Kidney (tissue), 14 donors: Measurements from ENCODE around the gene SPCS1. TPM values are rescaled to one million over a fixed set of nuclear protein-coding genes. Genes with fewer than 3 reads are reported as not detected.

Source experiments
- DNase-seq, 5 donors: peaks; one replicate each; pipeline ENCODE4 v3.0.0-alpha.2; 2013 to 2020
- FAIRE-seq: peaks from 2 replicates; lab custom pipeline; 2012; peaks lifted over from hg19 to GRCh38; lab: Jason Lieb, UNC
- H3K27ac ChIP-seq, 2 donors: one replicate each; pipeline ENCODE4 v1.7.0; 2013; ENCODE audit warnings: low read depth in 2 of 2, low read length in 2 of 2, inconsistent platforms in 1 of 2
- H3K27me3 ChIP-seq: one replicate; pipeline ENCODE4 v1.7.1; 2013; ENCODE audit warnings: low read length, inconsistent platforms; ENCODE audit not compliant: control insufficient read depth, insufficient read depth
- H3K36me3 ChIP-seq, 3 donors: one replicate each; pipeline versions ENCODE4 v1.7.0 to v1.7.1; 2013; ENCODE audit warnings: low read length in 3 of 3, control low read depth in 1 of 3, inconsistent platforms in 1 of 3; ENCODE audit not compliant: insufficient read depth in 3 of 3, control insufficient read depth in 2 of 3
- H3K4me1 ChIP-seq, 3 donors: one replicate each; pipeline versions ENCODE4 v1.7.0 to v1.7.1; 2013; ENCODE audit warnings: low read length in 3 of 3, inconsistent platforms in 1 of 3, low read depth in 1 of 3; ENCODE audit not compliant: control insufficient read depth in 2 of 3, insufficient read depth in 2 of 3
- H3K4me3 ChIP-seq, 3 donors: one replicate each; pipeline versions ENCODE4 v1.7.0 to v1.8.1; 2013; ENCODE audit warnings: low read length in 3 of 3, control low read depth in 1 of 3, inconsistent platforms in 1 of 3
- H3K9ac ChIP-seq, 3 donors: one replicate each; pipeline versions ENCODE4 v1.7.0 to v1.7.1; 2013; ENCODE audit warnings: low read length in 3 of 3, control low read depth in 1 of 3, inconsistent platforms in 1 of 3
- H3K9me3 ChIP-seq, 3 donors: one replicate each; pipeline versions ENCODE4 v1.7.0 to v1.7.1; 2013; ENCODE audit warnings: low read length in 3 of 3, control low read depth in 1 of 3, inconsistent platforms in 1 of 3; ENCODE audit not compliant: control insufficient read depth in 2 of 3, insufficient read depth in 1 of 3
- CTCF ChIP-seq: IDR thresholded peaks from 3 replicates; pipeline ENCODE4 v1.5.1; 2012; ENCODE audit warnings: mild to moderate bottlenecking, moderate library complexity, borderline replicate concordance; ENCODE audit not compliant: insufficient read depth; ENCODE audit errors: extremely low read depth
- intact Hi-C: fragments of 100-400 bp; cut with DNase I; formaldehyde crosslinking; loops from one replicate; pipeline ENCODE4 v1.11.1; 2022
- polyA plus RNA-seq: library from polyadenylated mRNA; stranded (reverse); fragments of 350-450 nt; fragmentation: Illumina TruSeq; extraction: RNeasy Lipid Tissue Mini Kit (QIAGEN cat#74804); gene quantifications from one replicate; pipeline ENCODE4 v1.2.3, GENCODE V29; 2014; ENCODE audit warnings: low read depth, low replicate concordance; ENCODE audit not compliant: insufficient read depth
- total RNA-seq: library from RNA; stranded (reverse); fragmentation: NEBNext Ultra II Directional; extraction: Animal tissue kit (Norgen Biotek cat#: 25700); gene quantifications from one replicate; pipeline ENCODE4 v1.2.1, GENCODE V29; 2021
- donor health status: control.
- donor health status: control.
- donor health status: control.
- donor health status: control.
- donor health status: control.
- donor health status: DM: yes; HTN: yes; CAD: no.
- donor health status: Normal renal cell carcinoma (clear cell type).

SPCS1 gene
- total and polyA plus RNA-seq, 2 donors from 2014 or later, result 124 to 265 TPM

GRCh38 chr3:52678265-52679198, 27.4 kb upstream of the SPCS1 start:
- Histone ChIP-seq H3K4me3 (no peak overlapping the region), H3K27me3 (no peaks in the 10 kb centered on the region), H3K9ac (no peak overlapping the region), H3K4me1 (peaks cover 0 to 9% (median 6%) of the 10 kb centered on the region in 3 donors), H3K27ac (no peak overlapping the region), H3K36me3 (peaks cover 8 to 46% (median 18%) of the 10 kb centered on the region in 3 donors), H3K9me3 (no peaks in the 10 kb centered on the region)
- TF ChIP-seq CTCF, result no peak
- FAIRE-seq, result no peak
- intact Hi-C loops, result no loop called here
- DNase-seq, result no peak

- H3K27me3 ChIP-seq, result no peaks in the 10 kb centered on the region
- H3K36me3 ChIP-seq, result peaks cover 8 to 46% (median 18%) of the 10 kb centered on the region in 3 donors
- intact Hi-C loops, result no loop called here
- no peak for FAIRE-seq
- DNase-seq, result no peak
- TF ChIP-seq CTCF, result no peak
- no peak overlapping the region for H3K9ac ChIP-seq
- no peak overlapping the region for H3K27ac ChIP-seq
- peaks cover 0 to 12% (median 9%) of the 10 kb centered on the region in 3 donors for H3K4me1 ChIP-seq
- H3K9me3 ChIP-seq, result no peaks in the 10 kb centered on the region
- no peak overlapping the region for H3K4me3 ChIP-seq
These were observed 26.7 kb upstream of the SPCS1 start for GRCh38 chr3:52679199-52679538.

GRCh38 chr3:52679811-52680210, 26.1 kb upstream of the SPCS1 start:
- no peak for TF ChIP-seq CTCF
- intact Hi-C loops, result no loop called here
- Histone ChIP-seq H3K36me3 (peaks cover 8 to 46% (median 16%) of the 10 kb centered on the region in 3 donors), H3K4me1 (peaks cover 0 to 18% (median 15%) of the 10 kb centered on the region in 3 donors), H3K27ac (no peak overlapping the region), H3K9me3 (no peaks in the 10 kb centered on the region), H3K27me3 (no peaks in the 10 kb centered on the region), H3K4me3 (no peak overlapping the region), H3K9ac (no peak overlapping the region)
- FAIRE-seq (no peak), DNase-seq (no peak)
